SK-N-SH treated with all-trans-retinoic acid at 6 μM for 48 hours (cell line): ENCODE results near the gene C20orf173.
"Not testable (repeated sequence)": the region's sequence is repeated elsewhere in the genome, so short reads cannot be mapped to it uniquely, and the experiment has no call there.

Experiments
- ARNTL ChIP-seq: fragments of 450-650 bp; formaldehyde crosslinking; IDR thresholded peaks from 2 replicates; pipeline ENCODE4 v1.5.0; 2020; ENCODE audit warnings: low read depth, mild to moderate bottlenecking, moderate library complexity, borderline replicate concordance
- BACH2 ChIP-seq: fragments of 250-450 bp; sonication (Bioruptor Pico); IDR thresholded peaks from 2 replicates; pipeline ENCODE4 v1.9.0; 2021; ENCODE audit warnings: mild to moderate bottlenecking, borderline replicate concordance
- PPARA ChIP-seq: fragments of 250-450 bp; sonication (Bioruptor Pico); IDR thresholded peaks from 2 replicates; pipeline ENCODE4 v1.5.0; 2020; ENCODE audit warnings: mild to moderate bottlenecking, borderline replicate concordance
- RARB ChIP-seq: fragments of 250-450 bp; sonication (Bioruptor Pico); IDR thresholded peaks from 2 replicates; pipeline ENCODE4 v1.8.0; 2021; ENCODE audit warnings: mild to moderate bottlenecking, moderate library complexity
- TCF4 ChIP-seq: fragments of 250-450 bp; sonication (Bioruptor Pico); IDR thresholded peaks from 2 replicates; pipeline ENCODE4 v1.8.0; 2021; ENCODE audit warnings: mild to moderate bottlenecking, moderate library complexity, borderline replicate concordance
- TOX ChIP-seq: fragments of 250-450 bp; sonication (Bioruptor Pico); IDR thresholded peaks from 2 replicates; pipeline ENCODE4 v1.8.0; 2021; ENCODE audit warnings: mild to moderate bottlenecking, moderate library complexity, borderline replicate concordance
- ZC3H10 ChIP-seq: fragments of 250-450 bp; sonication (Bioruptor Pico); IDR thresholded peaks from 2 replicates; pipeline ENCODE4 v1.5.1; 2021; ENCODE audit warnings: mild to moderate bottlenecking, moderate library complexity
- ZFP30 ChIP-seq: fragments of 450-650 bp; formaldehyde crosslinking; IDR thresholded peaks from 2 replicates; pipeline ENCODE4 v1.5.0; 2022; ENCODE audit warnings: mild to moderate bottlenecking, moderate library complexity
- ZNF565 ChIP-seq: fragments of 450-650 bp; formaldehyde crosslinking; conservative IDR thresholded peaks from 2 replicates; pipeline ENCODE4 v1.5.0; 2020; ENCODE audit warnings: low read depth, mild to moderate bottlenecking, moderate library complexity
- ZNF70 ChIP-seq: fragments of 450-650 bp; formaldehyde crosslinking; IDR thresholded peaks from 2 replicates; pipeline ENCODE4 v1.5.0; 2020; ENCODE audit warnings: mild to moderate bottlenecking, moderate library complexity
- TF ChIP-seq, protein P1 (sequence below): fragments of 250-450 bp; sonication (Bioruptor Pico); IDR thresholded peaks from 2 replicates; pipeline ENCODE4 v1.5.1; 2020; ENCODE audit warnings: low read depth, mild to moderate bottlenecking, moderate library complexity
- TF ChIP-seq, protein P2 (sequence below): fragments of 250-450 bp; sonication (Bioruptor Pico); IDR thresholded peaks from 2 replicates; pipeline ENCODE4 v1.5.0; 2020; ENCODE audit warnings: mild to moderate bottlenecking, moderate library complexity
- TF ChIP-seq, protein P3 (sequence below): fragments of 250-450 bp; sonication (Bioruptor Pico); IDR thresholded peaks from 2 replicates; pipeline ENCODE4 v1.8.0; 2020; ENCODE audit warnings: mild to moderate bottlenecking, moderate library complexity, borderline replicate concordance
- TF ChIP-seq, protein P4 (sequence below): fragments of 250-450 bp; sonication (Bioruptor Pico); IDR thresholded peaks from 2 replicates; pipeline ENCODE4 v1.8.0; 2021; ENCODE audit warnings: low read depth, mild to moderate bottlenecking, moderate library complexity, borderline replicate concordance

DNA sequence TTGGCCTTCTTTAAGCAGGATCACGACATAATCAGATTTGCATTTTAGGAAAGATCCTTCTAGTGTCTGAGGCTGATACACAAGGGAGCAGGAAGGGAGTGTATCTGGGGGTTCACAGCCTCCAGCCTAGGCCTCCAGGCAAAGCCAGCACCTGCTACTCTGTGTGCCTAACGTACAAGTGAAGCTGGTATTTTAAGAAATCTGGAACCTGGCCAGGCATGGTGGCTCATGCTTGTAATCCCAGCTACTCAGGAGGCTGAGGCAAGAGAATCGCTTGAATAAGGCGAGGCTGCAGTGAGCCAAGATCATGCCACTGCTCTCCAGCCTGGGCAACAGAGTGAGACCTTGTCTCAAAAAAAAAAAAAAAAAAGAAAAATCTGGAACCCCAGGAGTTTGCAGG is 26.0 kb upstream of the C20orf173 start:
- not testable (repeated sequence) for TF ChIP-seq ARNTL (CRISPR knock-in tag); TOX (CRISPR knock-in tag); ZFP30 (CRISPR knock-in tag); PPARA; ZC3H10 (CRISPR knock-in tag); ZNF70 (CRISPR knock-in tag); RARB (CRISPR knock-in tag); ZNF565 (CRISPR knock-in tag); BACH2 (CRISPR knock-in tag); TCF4 (CRISPR knock-in tag)
- TF ChIP-seq, protein P1, sequence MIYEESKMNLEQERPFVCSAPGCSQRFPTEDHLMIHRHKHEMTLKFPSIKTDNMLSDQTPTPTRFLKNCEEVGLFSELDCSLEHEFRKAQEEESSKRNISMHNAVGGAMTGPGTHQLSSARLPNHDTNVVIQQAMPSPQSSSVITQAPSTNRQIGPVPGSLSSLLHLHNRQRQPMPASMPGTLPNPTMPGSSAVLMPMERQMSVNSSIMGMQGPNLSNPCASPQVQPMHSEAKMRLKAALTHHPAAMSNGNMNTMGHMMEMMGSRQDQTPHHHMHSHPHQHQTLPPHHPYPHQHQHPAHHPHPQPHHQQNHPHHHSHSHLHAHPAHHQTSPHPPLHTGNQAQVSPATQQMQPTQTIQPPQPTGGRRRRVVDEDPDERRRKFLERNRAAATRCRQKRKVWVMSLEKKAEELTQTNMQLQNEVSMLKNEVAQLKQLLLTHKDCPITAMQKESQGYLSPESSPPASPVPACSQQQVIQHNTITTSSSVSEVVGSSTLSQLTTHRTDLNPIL (CRISPR knock-in tag): not testable (repeated sequence)
- TF ChIP-seq, protein P2, sequence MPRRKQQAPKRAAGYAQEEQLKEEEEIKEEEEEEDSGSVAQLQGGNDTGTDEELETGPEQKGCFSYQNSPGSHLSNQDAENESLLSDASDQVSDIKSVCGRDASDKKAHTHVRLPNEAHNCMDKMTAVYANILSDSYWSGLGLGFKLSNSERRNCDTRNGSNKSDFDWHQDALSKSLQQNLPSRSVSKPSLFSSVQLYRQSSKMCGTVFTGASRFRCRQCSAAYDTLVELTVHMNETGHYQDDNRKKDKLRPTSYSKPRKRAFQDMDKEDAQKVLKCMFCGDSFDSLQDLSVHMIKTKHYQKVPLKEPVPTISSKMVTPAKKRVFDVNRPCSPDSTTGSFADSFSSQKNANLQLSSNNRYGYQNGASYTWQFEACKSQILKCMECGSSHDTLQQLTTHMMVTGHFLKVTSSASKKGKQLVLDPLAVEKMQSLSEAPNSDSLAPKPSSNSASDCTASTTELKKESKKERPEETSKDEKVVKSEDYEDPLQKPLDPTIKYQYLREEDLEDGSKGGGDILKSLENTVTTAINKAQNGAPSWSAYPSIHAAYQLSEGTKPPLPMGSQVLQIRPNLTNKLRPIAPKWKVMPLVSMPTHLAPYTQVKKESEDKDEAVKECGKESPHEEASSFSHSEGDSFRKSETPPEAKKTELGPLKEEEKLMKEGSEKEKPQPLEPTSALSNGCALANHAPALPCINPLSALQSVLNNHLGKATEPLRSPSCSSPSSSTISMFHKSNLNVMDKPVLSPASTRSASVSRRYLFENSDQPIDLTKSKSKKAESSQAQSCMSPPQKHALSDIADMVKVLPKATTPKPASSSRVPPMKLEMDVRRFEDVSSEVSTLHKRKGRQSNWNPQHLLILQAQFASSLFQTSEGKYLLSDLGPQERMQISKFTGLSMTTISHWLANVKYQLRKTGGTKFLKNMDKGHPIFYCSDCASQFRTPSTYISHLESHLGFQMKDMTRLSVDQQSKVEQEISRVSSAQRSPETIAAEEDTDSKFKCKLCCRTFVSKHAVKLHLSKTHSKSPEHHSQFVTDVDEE (CRISPR knock-in tag): not testable (repeated sequence)
- TF ChIP-seq, protein P3, sequence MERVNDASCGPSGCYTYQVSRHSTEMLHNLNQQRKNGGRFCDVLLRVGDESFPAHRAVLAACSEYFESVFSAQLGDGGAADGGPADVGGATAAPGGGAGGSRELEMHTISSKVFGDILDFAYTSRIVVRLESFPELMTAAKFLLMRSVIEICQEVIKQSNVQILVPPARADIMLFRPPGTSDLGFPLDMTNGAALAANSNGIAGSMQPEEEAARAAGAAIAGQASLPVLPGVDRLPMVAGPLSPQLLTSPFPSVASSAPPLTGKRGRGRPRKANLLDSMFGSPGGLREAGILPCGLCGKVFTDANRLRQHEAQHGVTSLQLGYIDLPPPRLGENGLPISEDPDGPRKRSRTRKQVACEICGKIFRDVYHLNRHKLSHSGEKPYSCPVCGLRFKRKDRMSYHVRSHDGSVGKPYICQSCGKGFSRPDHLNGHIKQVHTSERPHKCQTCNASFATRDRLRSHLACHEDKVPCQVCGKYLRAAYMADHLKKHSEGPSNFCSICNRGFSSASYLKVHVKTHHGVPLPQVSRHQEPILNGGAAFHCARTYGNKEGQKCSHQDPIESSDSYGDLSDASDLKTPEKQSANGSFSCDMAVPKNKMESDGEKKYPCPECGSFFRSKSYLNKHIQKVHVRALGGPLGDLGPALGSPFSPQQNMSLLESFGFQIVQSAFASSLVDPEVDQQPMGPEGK (CRISPR knock-in tag): not testable (repeated sequence)
- TF ChIP-seq, protein P4, sequence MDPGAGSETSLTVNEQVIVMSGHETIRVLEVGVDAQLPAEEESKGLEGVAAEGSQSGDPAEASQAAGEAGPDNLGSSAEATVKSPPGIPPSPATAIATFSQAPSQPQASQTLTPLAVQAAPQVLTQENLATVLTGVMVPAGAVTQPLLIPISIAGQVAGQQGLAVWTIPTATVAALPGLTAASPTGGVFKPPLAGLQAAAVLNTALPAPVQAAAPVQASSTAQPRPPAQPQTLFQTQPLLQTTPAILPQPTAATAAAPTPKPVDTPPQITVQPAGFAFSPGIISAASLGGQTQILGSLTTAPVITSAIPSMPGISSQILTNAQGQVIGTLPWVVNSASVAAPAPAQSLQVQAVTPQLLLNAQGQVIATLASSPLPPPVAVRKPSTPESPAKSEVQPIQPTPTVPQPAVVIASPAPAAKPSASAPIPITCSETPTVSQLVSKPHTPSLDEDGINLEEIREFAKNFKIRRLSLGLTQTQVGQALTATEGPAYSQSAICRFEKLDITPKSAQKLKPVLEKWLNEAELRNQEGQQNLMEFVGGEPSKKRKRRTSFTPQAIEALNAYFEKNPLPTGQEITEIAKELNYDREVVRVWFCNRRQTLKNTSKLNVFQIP: not testable (repeated sequence)
